HG02610 (cell line): ENCODE data around the gene NEUROD2.
"Not testable (repeated sequence)": the region's sequence is repeated elsewhere in the genome, so short reads cannot be mapped to it uniquely, and the experiment has no call there.

Experiments used
- ATAC-seq: cut with Tn5 transposase; IDR thresholded peaks from one replicate; pipeline ENCODE4 v1.9.1; 2021; ENCODE audit warnings: mild to moderate bottlenecking, moderate library complexity; ENCODE audit not compliant: unreplicated experiment

Gene NEUROD2

GRCh38 chr17:39603304-39604016 lies 4.3 kb downstream of the NEUROD2 start:
- no peak for ATAC-seq

- ATAC-seq: no peak
Observed at GRCh38 chr17:39602533-39603303, 5.0 kb downstream of the NEUROD2 start.

- no peak for ATAC-seq
Observed at GRCh38 chr17:39601758-39602532, 5.8 kb downstream of the NEUROD2 start.

- no peak for ATAC-seq
Observed at GRCh38 chr17:39600997-39601597, 6.6 kb downstream of the NEUROD2 start.

- ATAC-seq: no peak
Observed at GRCh38 chr17:39600288-39600996, 7.3 kb downstream of the NEUROD2 start.

- no peak for ATAC-seq
Observed at GRCh38 chr17:39599665-39600231, 8.0 kb downstream of the NEUROD2 start.

GRCh38 chr17:39599004-39599664 lies 8.6 kb downstream of the NEUROD2 start:
- no peak for ATAC-seq

GRCh38 chr17:39598630-39599003 lies 9.1 kb downstream of the NEUROD2 start:
- no peak for ATAC-seq

GRCh38 chr17:39598047-39598481 lies 9.7 kb downstream of the NEUROD2 start:
- ATAC-seq: no peak

GRCh38 chr17:39597372-39598046 lies 10.2 kb downstream of the NEUROD2 start:
- ATAC-seq: no peak

GRCh38 chr17:39596543-39597267 lies 11.0 kb downstream of the NEUROD2 start:
- ATAC-seq: no peak

- ATAC-seq: no peak
Observed at GRCh38 chr17:39595928-39596510, 11.7 kb downstream of the NEUROD2 start.

- ATAC-seq: no peak
Observed at GRCh38 chr17:39595294-39595693, 12.4 kb downstream of the NEUROD2 start.

- no peak for ATAC-seq
Observed at GRCh38 chr17:39593371-39593770, 14.3 kb downstream of the NEUROD2 start.

GRCh38 chr17:39591958-39592954 lies 15.5 kb downstream of the NEUROD2 start:
- ATAC-seq: no peak

GRCh38 chr17:39590180-39590579 lies 17.5 kb downstream of the NEUROD2 start:
- not testable (repeated sequence) for ATAC-seq

GRCh38 chr17:39582658-39583057 lies 25.1 kb downstream of the NEUROD2 start:
- no peak for ATAC-seq
